Activated naive CD4-positive, alpha-beta T cell treated with anti-CD3 and anti-CD28 coated beads, Interleukin-2, amount 50 U/mL, for 16 hours (primary cell): Measurements from ENCODE around the gene DGKA.
"Not testable (repeated sequence)": the region's sequence is repeated elsewhere in the genome, so short reads cannot be mapped to it uniquely, and the experiment has no call there.

Experiments used
- DNase-seq: peaks from one replicate; pipeline ENCODE4 v3.0.0-alpha.2; 2020

DGKA gene

DNA sequence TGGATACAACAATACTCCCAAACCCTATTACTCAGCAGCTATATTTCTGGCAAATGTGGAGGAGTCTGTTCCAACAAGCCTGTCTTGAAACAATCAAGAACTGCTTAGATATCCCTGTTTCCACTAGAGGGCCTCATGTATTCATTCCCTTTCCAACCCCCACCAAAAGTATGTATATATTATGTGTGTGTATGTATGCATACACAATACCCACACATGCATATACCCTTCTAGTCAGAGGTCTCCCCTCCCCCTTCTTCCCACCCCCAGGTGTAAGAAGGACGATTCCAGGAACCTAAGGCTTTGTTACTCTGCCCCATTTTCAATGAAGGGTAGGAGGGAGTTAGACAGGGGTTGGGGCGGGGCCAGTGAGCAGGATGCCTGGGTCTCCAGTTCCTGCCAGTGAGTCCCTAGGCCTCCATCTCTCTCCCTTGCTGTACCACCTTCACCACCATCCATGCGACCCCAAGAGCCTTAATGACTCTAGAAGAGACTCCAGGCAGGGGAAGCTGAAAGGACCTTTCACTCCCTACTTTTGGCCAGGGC lies at the start of gene DGKA:
Gene DGKA, plus strand, starts transcription at position 392 of the 546 bp plus-strand sequence. CDS start 5,342 bp downstream, outside the sequence.
- peak; percentile 81 for DNase-seq

DNA sequence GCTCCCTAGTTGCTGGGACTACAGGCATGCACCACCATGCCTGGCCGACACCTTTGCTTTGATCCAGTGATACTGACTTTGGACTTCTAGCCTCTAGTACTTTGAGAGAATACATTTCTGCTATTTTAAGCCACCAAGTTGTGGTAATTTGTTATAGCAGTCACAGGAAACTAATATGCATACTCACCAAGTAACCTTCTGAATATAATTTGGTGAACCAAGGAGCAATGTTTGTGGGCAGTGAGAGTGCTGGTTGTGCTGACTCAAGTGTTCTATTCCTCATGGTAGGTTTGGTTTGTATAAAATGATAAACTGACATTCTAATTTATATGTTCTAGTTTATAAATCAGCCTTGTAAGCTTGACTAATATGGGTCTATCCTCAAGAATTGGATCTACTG lies 45.8 kb upstream of the DGKA start:
- no peak for DNase-seq

DNA sequence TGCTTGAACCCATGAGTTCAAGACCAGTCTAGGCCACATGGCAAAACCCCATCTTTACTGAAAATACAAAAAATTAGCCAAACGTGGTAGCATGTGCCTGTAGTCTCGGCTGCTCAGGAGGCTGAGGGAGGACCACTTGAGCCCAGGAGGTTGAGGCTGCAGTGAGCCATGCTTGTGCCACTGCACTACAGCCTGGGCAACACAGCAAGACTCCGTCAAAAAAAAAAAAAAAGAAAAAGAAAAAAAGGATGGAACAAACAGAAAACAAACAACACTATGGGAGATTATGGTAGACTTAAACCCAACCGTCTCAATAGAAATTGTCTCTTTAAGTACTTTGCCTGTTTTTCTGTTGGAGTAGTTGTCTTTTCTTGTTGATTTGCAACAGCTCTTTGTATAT lies 39.7 kb upstream of the DGKA start:
- no peak for DNase-seq

DNA sequence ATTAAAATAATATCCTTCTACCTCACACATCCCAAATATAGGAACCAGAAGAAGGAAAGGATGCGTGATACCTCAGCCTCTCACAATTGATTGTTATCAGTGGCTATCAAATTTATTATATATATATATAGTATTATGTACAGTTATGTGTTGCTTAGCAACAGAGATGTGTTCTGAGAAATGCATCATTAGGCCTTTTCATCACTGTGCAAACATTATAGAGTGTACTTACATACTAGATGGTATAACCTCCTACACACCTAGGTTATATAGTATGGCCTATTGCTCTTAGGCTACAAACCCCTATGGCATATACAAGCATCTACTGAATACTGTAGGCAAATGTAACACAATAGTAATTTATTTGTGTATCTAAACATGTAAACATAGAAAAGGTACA lies 37.2 kb upstream of the DGKA start:
- no peak for DNase-seq

DNA sequence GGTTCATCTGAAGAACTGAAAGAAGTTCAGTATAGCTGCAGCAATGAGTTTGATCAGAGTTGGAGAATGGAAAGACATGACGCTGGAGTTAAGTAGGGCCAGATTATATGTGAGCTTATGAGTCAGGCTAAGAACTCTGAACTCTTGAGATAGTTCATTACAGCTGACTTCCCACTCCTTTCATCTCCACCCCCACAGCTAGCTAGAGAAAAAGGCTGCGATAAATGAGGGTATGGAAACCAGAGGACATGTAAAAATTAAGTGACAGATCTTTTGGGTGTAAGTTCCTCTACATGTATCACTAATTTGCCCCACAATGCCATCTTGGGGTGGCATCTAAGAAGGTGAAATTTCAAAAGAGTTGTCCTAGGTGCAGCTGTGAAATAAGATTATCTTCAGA lies 31.9 kb upstream of the DGKA start:
- DNase-seq: peak; percentile 59

DNA sequence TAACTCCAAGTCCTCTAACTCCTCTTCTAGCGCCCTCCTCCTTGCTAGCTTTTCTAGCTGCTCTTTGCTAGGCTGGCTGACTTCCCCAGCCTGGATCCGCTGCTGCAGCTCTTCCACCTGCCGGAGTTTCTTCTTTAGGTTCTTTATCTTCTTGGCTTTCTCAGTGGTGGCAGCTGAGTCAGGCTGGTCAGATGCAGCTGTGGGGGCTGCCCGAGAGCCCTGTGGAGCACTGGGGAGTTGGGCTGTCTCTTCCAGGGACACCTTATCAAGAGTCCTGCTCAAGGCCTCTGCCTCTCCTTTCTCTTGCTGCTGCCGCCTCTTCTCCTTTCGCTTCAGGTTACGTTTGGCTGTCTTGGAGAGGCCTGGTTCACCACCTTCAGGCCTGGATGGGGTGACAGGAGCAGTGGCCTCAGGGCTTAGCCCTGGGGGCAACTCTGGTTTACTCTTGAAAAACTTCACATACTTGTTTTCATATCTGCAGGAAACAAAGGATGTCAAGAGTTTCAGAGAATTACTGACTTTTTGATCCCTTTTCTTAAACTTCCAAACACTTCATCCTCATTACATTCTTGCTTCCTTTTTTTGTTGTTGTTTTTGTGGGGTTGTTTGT lies 29.0 kb upstream of the DGKA start:
- DNase-seq: no peak

DNA sequence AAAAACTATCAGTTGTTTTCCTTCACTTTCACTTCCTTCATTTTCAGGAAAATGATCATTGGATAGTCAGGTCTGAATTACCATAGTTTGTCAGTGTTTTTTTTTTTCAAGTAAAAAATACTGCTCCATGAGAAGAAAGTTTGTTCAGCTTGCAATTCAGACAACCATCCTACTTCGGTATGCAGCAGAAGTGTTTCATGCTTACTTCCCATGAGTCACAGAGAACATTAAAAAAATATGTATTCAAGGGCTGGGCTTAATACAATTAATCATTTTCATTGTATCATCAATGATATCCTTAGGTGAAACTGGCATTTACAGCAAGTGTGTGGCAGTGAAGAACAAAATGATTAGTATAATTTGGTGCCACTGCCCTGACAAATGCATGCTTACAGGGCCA lies 24.9 kb upstream of the DGKA start:
- no peak for DNase-seq

DNA sequence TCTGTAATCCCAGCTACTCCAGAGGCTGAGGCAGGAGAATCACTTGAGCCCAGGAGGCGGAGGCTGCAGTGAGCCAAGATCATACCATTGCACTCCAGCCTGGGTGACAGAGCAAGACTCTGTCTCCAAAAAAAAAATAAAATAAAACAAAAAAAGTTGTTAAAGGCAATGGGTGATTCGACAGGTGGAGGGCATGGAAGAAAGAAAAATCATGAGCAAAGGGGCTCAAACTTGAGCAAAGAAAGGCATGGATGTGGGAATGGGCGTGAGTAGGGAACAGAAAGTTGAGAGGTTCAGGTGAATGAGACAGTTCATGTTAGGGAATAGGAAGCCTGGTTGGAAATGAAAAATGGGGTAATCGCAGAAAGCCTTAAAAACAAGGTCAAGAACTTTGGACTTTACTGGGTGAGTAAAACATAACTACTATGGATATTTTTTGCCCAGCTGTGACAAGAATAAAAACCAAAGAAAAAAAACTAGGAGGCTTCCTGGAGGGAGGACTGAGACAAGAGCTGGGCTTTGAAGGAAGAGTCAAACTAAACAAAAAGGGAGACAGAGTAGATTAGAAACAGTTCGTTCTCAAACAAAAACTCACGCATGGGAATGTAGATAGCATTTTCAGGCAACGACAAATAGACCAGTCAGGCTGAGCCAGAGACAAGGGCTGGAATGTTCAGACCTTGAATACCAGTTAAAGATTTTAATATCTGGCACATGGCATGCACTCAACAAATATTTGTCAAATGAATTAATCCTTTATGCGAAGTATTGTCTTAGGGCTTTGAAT lies 22.0 kb upstream of the DGKA start:
- no peak for DNase-seq

DNA sequence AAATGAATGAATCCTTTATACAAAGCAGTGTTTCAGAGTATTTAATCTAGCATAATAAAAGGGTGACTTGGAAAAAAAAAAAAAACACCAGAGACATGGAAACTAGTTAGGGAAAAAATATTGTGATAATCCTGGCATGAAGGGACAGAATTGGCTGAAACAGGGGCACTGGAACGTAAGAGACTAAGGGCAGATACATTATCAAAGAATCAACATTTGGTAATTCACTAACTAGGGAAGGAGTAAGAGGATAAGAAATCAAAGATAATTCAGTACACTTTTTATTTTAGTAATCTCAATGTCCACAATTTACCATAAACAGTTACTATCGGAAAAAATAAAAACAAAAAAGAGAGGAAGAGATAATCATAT lies 21.5 kb upstream of the DGKA start:
- no peak for DNase-seq

DNA sequence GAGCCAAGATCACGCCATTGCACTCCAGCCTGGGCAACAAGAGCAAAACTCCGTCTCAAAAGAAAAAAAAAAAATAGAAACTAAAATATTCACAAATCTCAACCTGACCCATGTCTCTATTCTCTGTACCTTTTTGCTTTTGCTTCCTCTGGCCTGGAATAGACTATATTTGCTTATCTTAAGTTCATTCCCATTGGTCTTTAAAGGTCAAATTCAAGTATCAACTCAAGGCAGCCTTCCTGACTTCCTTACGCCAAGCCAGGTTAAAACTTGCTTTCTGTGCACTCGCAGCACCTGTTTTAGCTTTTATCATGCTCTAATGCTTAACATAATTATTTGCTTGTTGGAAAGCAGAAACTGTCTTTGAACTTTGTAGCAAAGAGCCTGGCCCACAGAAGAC lies 18.1 kb upstream of the DGKA start:
- no peak for DNase-seq

DNA sequence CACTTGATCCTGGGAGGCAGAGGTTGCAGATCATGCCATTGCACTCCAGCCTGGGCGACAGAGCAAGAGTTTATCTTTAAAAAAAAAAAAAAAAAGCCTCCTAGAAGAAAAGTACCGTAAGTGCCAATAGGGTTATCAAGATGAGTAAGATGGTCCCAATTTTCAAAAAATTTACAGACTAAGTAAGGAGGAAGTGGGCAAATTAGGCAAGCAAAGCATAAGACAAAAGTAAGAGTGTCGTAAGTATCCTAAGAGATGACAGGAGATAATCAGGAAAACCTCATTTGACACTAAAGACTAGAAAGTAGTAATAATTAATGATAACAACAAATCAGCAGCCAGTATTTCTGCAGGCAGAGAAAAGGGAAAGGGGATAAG lies 15.5 kb upstream of the DGKA start:
- no peak for DNase-seq

DNA sequence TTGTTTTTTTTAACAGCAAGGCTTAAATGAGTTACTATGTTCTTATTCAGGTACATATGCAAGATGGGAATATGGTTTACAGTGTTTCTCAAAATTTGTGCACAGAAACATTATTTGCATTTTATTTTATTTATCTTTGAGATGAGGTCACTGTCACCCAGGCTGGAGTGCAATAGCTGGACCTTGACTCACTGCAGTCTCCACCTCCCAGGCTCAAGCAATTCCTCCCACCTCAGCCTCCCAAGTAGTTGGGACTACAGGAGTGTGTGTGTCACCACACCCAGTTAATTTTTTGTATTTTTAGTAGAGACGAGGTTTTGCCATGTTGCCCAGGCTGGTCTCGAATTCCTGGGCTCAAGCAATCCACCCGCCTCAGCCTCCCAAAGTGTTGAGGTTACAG lies 11.9 kb upstream of the DGKA start:
- not testable (repeated sequence) for DNase-seq

DNA sequence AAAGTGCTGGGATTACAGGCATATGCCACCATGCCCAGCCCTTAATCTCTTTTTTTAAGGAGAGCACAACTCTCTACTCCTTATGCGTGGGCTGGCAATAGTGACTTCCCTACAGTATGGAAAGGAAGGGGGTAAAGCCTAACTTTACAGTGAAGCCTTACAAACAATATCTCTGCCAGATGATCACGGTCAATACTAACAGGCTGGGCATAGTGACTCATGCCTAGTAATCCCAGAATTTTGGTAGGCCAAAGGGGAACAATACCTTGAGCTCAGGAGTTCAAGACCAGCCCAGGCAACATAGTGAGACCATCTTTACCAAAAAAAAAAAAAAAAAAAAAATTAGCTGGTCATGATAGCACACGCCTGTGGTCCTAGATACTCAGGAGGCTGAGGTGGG lies 8.8 kb upstream of the DGKA start:
- DNase-seq: no peak

DNA sequence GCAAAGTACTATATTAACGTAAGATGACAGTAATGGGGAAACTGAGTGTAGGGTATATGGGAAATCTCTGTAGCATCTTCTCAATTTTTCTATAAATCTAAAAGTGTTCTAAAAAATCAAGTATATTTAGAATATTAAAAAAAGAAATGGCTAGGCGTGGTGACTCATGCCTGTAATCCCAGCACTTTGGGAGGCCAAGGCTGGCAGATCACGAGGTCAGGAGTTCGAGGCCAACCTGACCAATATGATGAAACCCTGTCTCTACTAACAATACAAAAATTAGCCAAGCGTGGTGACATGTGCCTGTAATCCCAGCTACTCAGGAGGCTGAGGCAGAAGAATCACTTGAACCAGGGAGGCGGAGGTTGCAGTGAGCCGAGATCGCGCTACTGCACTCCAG lies 7.3 kb upstream of the DGKA start:
- DNase-seq: not testable (repeated sequence)

DNA sequence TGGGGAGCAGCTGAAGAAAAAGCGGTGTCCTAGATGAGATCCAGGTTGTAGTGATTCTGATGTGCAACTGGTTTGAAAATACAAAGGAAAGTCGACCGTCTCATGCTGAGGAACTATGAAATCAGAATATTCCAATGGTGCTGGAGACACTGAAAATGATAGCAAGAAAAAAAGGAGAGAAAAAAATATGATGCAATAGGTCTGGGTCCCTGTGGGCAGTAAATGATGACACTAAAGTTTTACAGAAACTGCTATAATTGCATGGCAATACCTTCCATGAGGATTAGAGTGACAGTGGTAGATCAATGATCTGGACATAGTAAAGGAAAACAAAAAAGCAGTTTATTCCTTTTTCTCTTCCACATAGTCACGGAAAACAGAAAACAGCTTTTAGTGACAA lies 5.6 kb upstream of the DGKA start:
- no peak for DNase-seq

DNA sequence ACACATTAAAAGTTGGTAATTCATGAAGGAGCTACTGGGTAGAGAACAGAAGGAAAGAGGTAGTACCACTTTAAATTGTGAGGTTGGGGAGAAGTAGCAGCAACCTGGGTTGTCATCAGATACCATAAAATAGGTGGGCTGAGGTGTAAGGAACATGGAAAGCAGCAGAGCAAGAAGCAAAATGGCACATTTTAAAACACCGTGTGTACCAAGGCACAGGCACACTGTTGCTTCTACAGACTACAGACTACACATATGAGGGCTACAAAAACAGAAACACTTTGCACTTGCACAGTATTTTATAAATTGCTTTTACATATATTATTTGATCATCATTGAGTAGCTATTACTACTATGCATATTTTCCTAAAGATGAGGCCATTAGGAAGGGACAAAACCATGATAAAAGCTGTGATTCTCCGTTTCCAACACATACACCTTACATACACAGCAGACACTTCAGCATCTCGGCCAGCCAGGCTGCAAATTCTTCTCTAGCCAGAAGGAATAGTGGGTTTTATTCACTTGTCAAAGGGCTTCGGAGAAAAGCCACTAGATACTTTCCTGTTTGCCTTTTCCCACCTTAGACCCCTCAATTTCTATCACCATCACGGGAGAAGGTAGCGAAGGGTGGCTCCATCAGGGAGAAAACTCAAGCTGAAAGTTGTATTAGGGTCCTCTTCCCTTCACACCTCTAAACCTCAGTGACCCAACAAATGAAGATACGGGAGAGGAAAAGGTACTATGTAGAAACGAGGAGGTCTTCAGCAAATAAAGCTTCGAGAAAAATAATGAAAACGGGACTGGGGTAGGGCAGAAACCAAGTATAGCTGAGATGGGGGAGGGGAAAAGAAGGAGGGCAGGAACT lies 4.9 kb upstream of the DGKA start:
- no peak for DNase-seq

DNA sequence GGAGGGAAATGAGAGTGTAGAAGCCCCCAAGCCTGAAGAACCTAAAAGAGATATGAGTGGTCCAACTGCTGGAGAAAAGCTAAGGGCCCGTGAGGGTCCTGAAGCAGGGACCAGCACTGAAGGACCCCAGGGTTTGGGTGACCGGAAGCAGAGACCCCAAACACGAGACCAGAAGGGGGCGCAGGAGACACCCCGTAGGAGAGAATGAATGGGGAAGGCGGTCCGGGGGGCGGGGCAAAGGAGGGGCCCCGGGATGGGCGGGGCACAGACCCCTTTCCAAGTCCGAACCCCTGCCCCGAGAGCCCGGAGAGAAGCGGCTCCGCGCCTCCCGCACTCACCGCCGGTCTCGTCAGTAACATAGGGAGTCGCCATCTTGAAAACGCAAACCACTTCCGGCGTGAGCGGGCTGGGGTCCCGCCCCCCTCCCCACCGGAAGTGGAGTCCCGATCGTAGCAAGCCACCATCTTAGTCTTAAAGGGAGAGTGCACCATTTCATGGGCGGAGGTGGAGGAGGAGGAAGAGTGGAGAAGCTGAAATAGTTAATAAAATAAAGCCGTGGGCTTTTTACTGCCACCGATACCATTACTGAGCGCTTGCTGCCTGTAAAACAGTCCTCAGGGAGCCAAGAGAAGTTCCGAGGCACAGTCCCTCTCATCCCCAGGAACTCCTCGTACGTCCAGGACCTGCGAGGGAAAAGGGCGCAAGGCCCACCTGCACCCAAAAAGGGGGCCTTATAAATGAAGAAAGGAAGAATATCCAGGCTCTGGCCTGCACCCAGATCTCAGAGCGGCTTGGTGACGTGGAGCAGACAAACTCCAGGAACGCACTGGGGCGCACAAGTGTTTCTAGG lies 4.0 kb upstream of the DGKA start:
- DNase-seq: peak; percentile 89

DNA sequence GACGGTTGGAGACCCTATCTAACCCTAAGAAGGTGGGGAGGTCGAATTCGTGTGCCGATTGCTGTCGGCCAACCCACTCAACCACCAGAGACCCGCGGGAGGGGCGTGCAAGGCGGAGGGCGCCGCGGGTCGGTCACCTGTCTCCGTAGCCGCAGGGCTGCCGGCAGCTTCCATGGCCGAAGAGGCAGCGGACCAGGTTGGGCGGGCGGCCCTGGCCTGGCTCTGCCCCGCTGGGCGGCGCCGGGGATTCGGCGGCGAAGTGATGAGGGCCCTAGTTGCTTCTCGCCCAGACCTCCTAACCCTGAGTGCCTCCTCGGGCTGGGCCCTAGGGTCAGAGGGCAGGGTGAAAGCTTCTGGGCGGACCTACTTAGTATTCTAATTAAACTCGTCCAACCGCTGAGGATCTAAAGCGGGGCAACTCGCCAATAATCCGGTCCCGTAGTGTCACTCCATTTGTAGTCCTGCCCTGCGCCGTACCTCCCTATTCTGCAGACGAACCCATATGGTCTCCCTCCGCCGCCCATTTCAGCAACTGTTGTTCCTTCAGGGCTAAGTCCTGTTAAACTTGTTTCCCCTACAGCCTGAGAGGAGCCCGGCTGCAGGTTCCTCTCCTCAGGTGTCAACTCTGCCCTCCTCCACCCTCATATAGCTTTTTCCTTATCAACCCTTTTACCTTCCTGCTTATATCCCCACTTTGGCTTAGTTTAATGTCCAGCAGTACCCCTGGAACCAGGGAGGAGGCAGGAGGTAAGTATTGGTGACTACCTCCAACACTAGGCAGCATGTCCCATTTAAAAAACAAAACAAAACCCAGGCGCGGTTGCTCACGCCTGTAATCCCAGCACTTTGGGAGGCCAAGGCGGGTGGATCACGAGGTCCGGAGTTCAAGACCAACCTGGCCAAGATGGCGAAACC lies 3.1 kb upstream of the DGKA start, which contains the start of gene PYM1:
Gene PYM1, minus strand, starts transcription at position 307 of the 915 bp plus-strand sequence. Its CDS starts 133 bp downstream, at position 174.
- peak; percentile 59 for DNase-seq

DNA sequence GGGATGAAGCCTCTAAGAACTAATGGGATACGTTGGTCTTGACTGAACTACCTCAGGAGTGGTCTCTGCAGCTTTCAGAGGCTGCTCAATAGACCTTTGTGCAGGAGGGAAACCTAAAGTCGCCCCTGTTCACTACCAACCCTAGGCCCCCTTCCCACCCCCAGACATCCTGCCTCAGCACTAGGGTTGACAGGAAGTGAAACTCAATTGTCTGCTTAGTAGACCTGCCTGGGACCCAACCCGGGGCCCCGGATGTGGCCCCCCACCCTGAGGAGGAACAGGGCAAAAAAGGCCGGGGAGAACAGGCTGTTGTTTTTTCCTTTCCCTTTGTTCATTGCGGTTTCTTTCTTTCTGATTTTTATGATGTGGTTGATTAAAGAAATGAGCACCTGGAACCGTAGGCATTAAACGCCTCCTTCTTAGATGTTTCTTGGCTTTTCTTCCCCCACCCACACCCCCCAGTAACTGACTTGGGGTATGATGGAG lies 1.6 kb upstream of the DGKA start:
- peak; percentile 91 for DNase-seq

DNA sequence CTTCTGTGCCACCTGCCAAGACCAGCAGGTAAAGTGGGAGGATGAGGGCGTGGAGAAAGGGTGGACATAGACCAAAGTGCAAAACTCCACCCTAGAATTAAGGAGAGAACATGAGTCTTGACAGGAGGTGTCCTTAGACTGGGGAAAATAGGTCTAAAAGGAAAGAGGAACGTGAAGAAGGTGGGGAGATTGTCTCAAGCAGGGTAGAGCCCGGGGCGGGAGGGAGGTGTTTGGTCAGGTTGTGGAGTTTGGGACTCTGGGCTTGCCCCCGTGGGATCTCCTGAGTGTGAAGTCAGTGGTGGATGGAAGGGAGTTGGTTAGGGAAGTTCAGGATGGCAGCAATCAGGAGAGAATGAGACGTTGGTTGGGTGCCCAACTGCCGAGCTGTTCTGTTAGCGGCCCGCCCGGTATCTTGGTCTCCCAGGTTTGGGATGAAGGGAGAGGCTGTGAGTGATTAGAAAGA lies 386 bp downstream of the DGKA start:
- no peak for DNase-seq
